ENCODE results near the gene ZC3H10.
A peak's percentile ranks its signal among the peaks of the same experiment; 100 is the strongest.

The ZC3H10 gene

GRCh38 chr12:56101045-56101444, 17.0 kb upstream of the ZC3H10 start:
- no peak overlapping the region for H3K4me3 ChIP-seq (ENCODE audit: low read depth in 1 of 2, low read length in 2 of 2)
- no peak overlapping the region for H3K27ac ChIP-seq (ENCODE audit: low read depth, low read length)
- H3K9ac ChIP-seq (ENCODE audit: low read depth in 1 of 2, low read length in 2 of 2), result no peak overlapping the region
- H3K27me3 ChIP-seq (ENCODE audit: control insufficient read depth in 1 of 2, insufficient read depth in 2 of 2, low read length in 2 of 2), result no peaks in the 10 kb centered on the region
- no peaks in the 10 kb centered on the region for H3K9me3 ChIP-seq (ENCODE audit: control insufficient read depth in 1 of 2, low read length in 2 of 2)
- H3K4me1 ChIP-seq (ENCODE audit: control insufficient read depth in 1 of 2, insufficient read depth in 2 of 2, low read length in 2 of 2), result peaks cover 27 to 40% of the 10 kb centered on the region in 2 donors
- H3K36me3 ChIP-seq (ENCODE audit: control insufficient read depth in 1 of 2, insufficient read depth in 2 of 2, low read length in 2 of 2), result peaks cover 17 to 43% of the 10 kb centered on the region in 2 donors

- no peak overlapping the region for H3K27ac ChIP-seq (ENCODE audit: low read depth, low read length)
- H3K4me1 ChIP-seq (ENCODE audit: control insufficient read depth in 1 of 2, insufficient read depth in 2 of 2, low read length in 2 of 2), result peaks cover 30 to 39% of the 10 kb centered on the region in 2 donors
- H3K27me3 ChIP-seq (ENCODE audit: control insufficient read depth in 1 of 2, insufficient read depth in 2 of 2, low read length in 2 of 2), result no peaks in the 10 kb centered on the region
- no peaks in the 10 kb centered on the region for H3K9me3 ChIP-seq (ENCODE audit: control insufficient read depth in 1 of 2, low read length in 2 of 2)
- H3K4me3 ChIP-seq (ENCODE audit: low read depth in 1 of 2, low read length in 2 of 2), result no peak overlapping the region
- no peak overlapping the region for H3K9ac ChIP-seq (ENCODE audit: low read depth in 1 of 2, low read length in 2 of 2)
- H3K36me3 ChIP-seq (ENCODE audit: control insufficient read depth in 1 of 2, insufficient read depth in 2 of 2, low read length in 2 of 2), result peaks cover 15 to 41% of the 10 kb centered on the region in 2 donors
Measured at GRCh38 chr12:56102683-56103065, 15.4 kb upstream of the ZC3H10 start.

GRCh38 chr12:56103066-56103711, 14.9 kb upstream of the ZC3H10 start:
- H3K27me3 ChIP-seq (ENCODE audit: control insufficient read depth in 1 of 2, insufficient read depth in 2 of 2, low read length in 2 of 2), result no peaks in the 10 kb centered on the region
- H3K4me3 ChIP-seq (ENCODE audit: low read depth in 1 of 2, low read length in 2 of 2), result peak overlapping the region; percentile 64 to 84
- H3K9ac ChIP-seq (ENCODE audit: low read depth in 1 of 2, low read length in 2 of 2), result peak overlapping the region; percentile 60 to 65
- H3K36me3 ChIP-seq (ENCODE audit: control insufficient read depth in 1 of 2, insufficient read depth in 2 of 2, low read length in 2 of 2), result peaks cover 18 to 44% of the 10 kb centered on the region in 2 donors
- H3K4me1 ChIP-seq (ENCODE audit: control insufficient read depth in 1 of 2, insufficient read depth in 2 of 2, low read length in 2 of 2), result peaks cover 30 to 39% of the 10 kb centered on the region in 2 donors
- no peak overlapping the region for H3K27ac ChIP-seq (ENCODE audit: low read depth, low read length)
- no peaks in the 10 kb centered on the region for H3K9me3 ChIP-seq (ENCODE audit: control insufficient read depth in 1 of 2, low read length in 2 of 2)

GRCh38 chr12:56103823-56104108, 14.3 kb upstream of the ZC3H10 start:
- H3K4me3 ChIP-seq (ENCODE audit: low read depth in 1 of 2, low read length in 2 of 2), result peak overlapping the region; percentile 64 to 84
- H3K9ac ChIP-seq (ENCODE audit: low read depth in 1 of 2, low read length in 2 of 2), result peak overlapping the region; percentile 60 to 65
- peaks cover 26 to 39% of the 10 kb centered on the region in 2 donors for H3K4me1 ChIP-seq (ENCODE audit: control insufficient read depth in 1 of 2, insufficient read depth in 2 of 2, low read length in 2 of 2)
- H3K9me3 ChIP-seq (ENCODE audit: control insufficient read depth in 1 of 2, low read length in 2 of 2), result no peaks in the 10 kb centered on the region
- H3K27me3 ChIP-seq (ENCODE audit: control insufficient read depth in 1 of 2, insufficient read depth in 2 of 2, low read length in 2 of 2), result no peaks in the 10 kb centered on the region
- peaks cover 20 to 48% of the 10 kb centered on the region in 2 donors for H3K36me3 ChIP-seq (ENCODE audit: control insufficient read depth in 1 of 2, insufficient read depth in 2 of 2, low read length in 2 of 2)
- H3K27ac ChIP-seq (ENCODE audit: low read depth, low read length), result peak overlapping the region; percentile 90

- peaks cover 26 to 35% of the 10 kb centered on the region in 2 donors for H3K4me1 ChIP-seq (ENCODE audit: control insufficient read depth in 1 of 2, insufficient read depth in 2 of 2, low read length in 2 of 2)
- H3K36me3 ChIP-seq (ENCODE audit: control insufficient read depth in 1 of 2, insufficient read depth in 2 of 2, low read length in 2 of 2), result peaks cover 20 to 47% of the 10 kb centered on the region in 2 donors
- no peaks in the 10 kb centered on the region for H3K9me3 ChIP-seq (ENCODE audit: control insufficient read depth in 1 of 2, low read length in 2 of 2)
Measured at GRCh38 chr12:56104109-56104814, 13.8 kb upstream of the ZC3H10 start, which contains the start of gene PA2G4. PA2G4 (plus strand) TSS chr12:56104559; CDS start chr12:56104738, 179 bp downstream.

GRCh38 chr12:56104815-56105608, 13.1 kb upstream of the ZC3H10 start:
- H3K36me3 ChIP-seq (ENCODE audit: control insufficient read depth in 1 of 2, insufficient read depth in 2 of 2, low read length in 2 of 2), result peaks cover 25 to 49% of the 10 kb centered on the region in 2 donors
- H3K4me1 ChIP-seq (ENCODE audit: control insufficient read depth in 1 of 2, insufficient read depth in 2 of 2, low read length in 2 of 2), result peaks cover 22 to 28% of the 10 kb centered on the region in 2 donors

More at GRCh38 chr12:56104109-56104814, 13.8 kb upstream of the ZC3H10 start, which contains the start of gene PA2G4:
- Histone ChIP-seq H3K27ac (ENCODE audit: low read depth, low read length) (peak within 1 kb of the TSS; percentile 90), H3K9ac (ENCODE audit: low read depth in 1 of 2, low read length in 2 of 2) (peak within 1 kb of the TSS; percentile 89 to 96), H3K27me3 (ENCODE audit: control insufficient read depth in 1 of 2, insufficient read depth in 2 of 2, low read length in 2 of 2) (no peaks in the 10 kb centered on the region), H3K4me3 (ENCODE audit: low read depth in 1 of 2, low read length in 2 of 2) (peak within 1 kb of the TSS; percentile 84 to 89)

GRCh38 chr12:56105609-56105902, 12.5 kb upstream of the ZC3H10 start:
- peaks cover 29 to 54% of the 10 kb centered on the region in 2 donors for H3K36me3 ChIP-seq (ENCODE audit: control insufficient read depth in 1 of 2, insufficient read depth in 2 of 2, low read length in 2 of 2)
- H3K4me3 ChIP-seq (ENCODE audit: low read depth in 1 of 2, low read length in 2 of 2), result peak overlapping the region; percentile 84 to 89
- H3K9ac ChIP-seq (ENCODE audit: low read depth in 1 of 2, low read length in 2 of 2), result peak overlapping the region; percentile 89 to 96
- no peak overlapping the region for H3K27ac ChIP-seq (ENCODE audit: low read depth, low read length)
- H3K27me3 ChIP-seq (ENCODE audit: control insufficient read depth in 1 of 2, insufficient read depth in 2 of 2, low read length in 2 of 2), result no peaks in the 10 kb centered on the region
- H3K4me1 ChIP-seq (ENCODE audit: control insufficient read depth in 1 of 2, insufficient read depth in 2 of 2, low read length in 2 of 2), result peaks cover 22 to 27% of the 10 kb centered on the region in 2 donors
- H3K9me3 ChIP-seq (ENCODE audit: control insufficient read depth in 1 of 2, low read length in 2 of 2), result no peaks in the 10 kb centered on the region

More at GRCh38 chr12:56104815-56105608, 13.1 kb upstream of the ZC3H10 start:
- H3K27me3 ChIP-seq (ENCODE audit: control insufficient read depth in 1 of 2, insufficient read depth in 2 of 2, low read length in 2 of 2), result no peaks in the 10 kb centered on the region
- H3K27ac ChIP-seq (ENCODE audit: low read depth, low read length), result peak overlapping the region; percentile 90
- peak overlapping the region; percentile 89 to 96 for H3K9ac ChIP-seq (ENCODE audit: low read depth in 1 of 2, low read length in 2 of 2)
- peak overlapping the region; percentile 84 to 89 for H3K4me3 ChIP-seq (ENCODE audit: low read depth in 1 of 2, low read length in 2 of 2)
- H3K9me3 ChIP-seq (ENCODE audit: control insufficient read depth in 1 of 2, low read length in 2 of 2), result no peaks in the 10 kb centered on the region

- H3K9me3 ChIP-seq (ENCODE audit: control insufficient read depth in 1 of 2, low read length in 2 of 2), result no peaks in the 10 kb centered on the region
- no peak overlapping the region for H3K4me3 ChIP-seq (ENCODE audit: low read depth in 1 of 2, low read length in 2 of 2)
- H3K4me1 ChIP-seq (ENCODE audit: control insufficient read depth in 1 of 2, insufficient read depth in 2 of 2, low read length in 2 of 2), result peaks cover 22 to 25% of the 10 kb centered on the region in 2 donors
- no peak overlapping the region for H3K27ac ChIP-seq (ENCODE audit: low read depth, low read length)
- no peak overlapping the region for H3K9ac ChIP-seq (ENCODE audit: low read depth in 1 of 2, low read length in 2 of 2)
- no peaks in the 10 kb centered on the region for H3K27me3 ChIP-seq (ENCODE audit: control insufficient read depth in 1 of 2, insufficient read depth in 2 of 2, low read length in 2 of 2)
- H3K36me3 ChIP-seq (ENCODE audit: control insufficient read depth in 1 of 2, insufficient read depth in 2 of 2, low read length in 2 of 2), result peaks cover 34 to 55% of the 10 kb centered on the region in 2 donors
Measured at GRCh38 chr12:56107242-56107641, 10.8 kb upstream of the ZC3H10 start.

- Histone ChIP-seq H3K27ac (ENCODE audit: low read depth, low read length) (no peak overlapping the region), H3K4me1 (ENCODE audit: control insufficient read depth in 1 of 2, insufficient read depth in 2 of 2, low read length in 2 of 2) (peaks cover 10 to 12% of the 10 kb centered on the region in 2 donors), H3K9ac (ENCODE audit: low read depth in 1 of 2, low read length in 2 of 2) (no peak overlapping the region), H3K36me3 (ENCODE audit: control insufficient read depth in 1 of 2, insufficient read depth in 2 of 2, low read length in 2 of 2) (peaks cover 41 to 77% of the 10 kb centered on the region in 2 donors), H3K27me3 (ENCODE audit: control insufficient read depth in 1 of 2, insufficient read depth in 2 of 2, low read length in 2 of 2) (no peaks in the 10 kb centered on the region), H3K9me3 (ENCODE audit: control insufficient read depth in 1 of 2, low read length in 2 of 2) (no peaks in the 10 kb centered on the region), H3K4me3 (ENCODE audit: low read depth in 1 of 2, low read length in 2 of 2) (no peak overlapping the region)
Measured at GRCh38 chr12:56110571-56110970, 7.5 kb upstream of the ZC3H10 start.

- H3K27me3 ChIP-seq (ENCODE audit: control insufficient read depth in 1 of 2, insufficient read depth in 2 of 2, low read length in 2 of 2), result no peaks in the 10 kb centered on the region
- H3K9me3 ChIP-seq (ENCODE audit: control insufficient read depth in 1 of 2, low read length in 2 of 2), result no peaks in the 10 kb centered on the region
- H3K4me1 ChIP-seq (ENCODE audit: control insufficient read depth in 1 of 2, insufficient read depth in 2 of 2, low read length in 2 of 2), result peaks cover 7 to 12% of the 10 kb centered on the region in 2 donors
- H3K27ac ChIP-seq (ENCODE audit: low read depth, low read length), result no peak overlapping the region
- no peak overlapping the region for H3K9ac ChIP-seq (ENCODE audit: low read depth in 1 of 2, low read length in 2 of 2)
- peaks cover 28 to 56% of the 10 kb centered on the region in 2 donors for H3K36me3 ChIP-seq (ENCODE audit: control insufficient read depth in 1 of 2, insufficient read depth in 2 of 2, low read length in 2 of 2)
- no peak overlapping the region for H3K4me3 ChIP-seq (ENCODE audit: low read depth in 1 of 2, low read length in 2 of 2)
Measured at GRCh38 chr12:56114084-56114483, 4.0 kb upstream of the ZC3H10 start.
